ENCODE data around the gene FOXD2.

The FOXD2 gene

GRCh38 chr1:47465605-47466004, 27.8 kb downstream of the FOXD2 start:
- no peak for DNase-seq (ENCODE audit: low spot score)

- DNase-seq (ENCODE audit: low spot score) = no peak
Measured at GRCh38 chr1:47468709-47469389, 31.0 kb downstream of the FOXD2 start.

GRCh38 chr1:47469390-47469759, 31.5 kb downstream of the FOXD2 start:
- no peak for DNase-seq (ENCODE audit: low spot score)

- no peak for DNase-seq (ENCODE audit: low spot score)
Measured at GRCh38 chr1:47469910-47470309, 32.1 kb downstream of the FOXD2 start.

- no peak for DNase-seq (ENCODE audit: low spot score)
Measured at GRCh38 chr1:47471163-47471562, 33.3 kb downstream of the FOXD2 start.

GRCh38 chr1:47474278-47475193, 36.7 kb downstream of the FOXD2 start:
- no peak for DNase-seq (ENCODE audit: low spot score)

- DNase-seq (ENCODE audit: low spot score) = no peak
Measured at GRCh38 chr1:47477595-47478080, 39.8 kb downstream of the FOXD2 start.

GRCh38 chr1:47478090-47478489, 40.2 kb downstream of the FOXD2 start:
- DNase-seq (ENCODE audit: low spot score) = no peak

- DNase-seq (ENCODE audit: low spot score) = no peak
Measured at GRCh38 chr1:47479664-47480063, 41.8 kb downstream of the FOXD2 start.

- no peak for DNase-seq (ENCODE audit: low spot score)
Measured at GRCh38 chr1:47481936-47482335, 44.1 kb downstream of the FOXD2 start.

- DNase-seq (ENCODE audit: low spot score) = no peak
Measured at GRCh38 chr1:47482786-47483185, 44.9 kb downstream of the FOXD2 start.

GRCh38 chr1:47483651-47484050, 45.8 kb downstream of the FOXD2 start:
- DNase-seq (ENCODE audit: low spot score) = no peak

GRCh38 chr1:47485817-47486216, 48.0 kb downstream of the FOXD2 start:
- DNase-seq (ENCODE audit: low spot score) = no peak

GRCh38 chr1:47487332-47487731, 49.5 kb downstream of the FOXD2 start:
- DNase-seq (ENCODE audit: low spot score) = no peak

- no peak for DNase-seq (ENCODE audit: low spot score)
Measured at GRCh38 chr1:47487850-47488450, 50.1 kb downstream of the FOXD2 start.

Data from iPS-NIHi11 (cell line).